Epithelial cell of proximal tubule (primary cell): ENCODE results near the gene SMAD9. TPM values are rescaled to one million over a fixed set of nuclear protein-coding genes. Genes with fewer than 3 reads are reported as not detected.

Experiments
- DNase-seq: peaks from one replicate; pipeline ENCODE4 v3.0.0-alpha.2; 2011; ENCODE audit warnings: low read depth
- H3K4me3 ChIP-seq: 2 replicates; pipeline ENCODE4 v1.5.1; 2011; ENCODE audit warnings: low read depth, mild to moderate bottlenecking, low read length
- total RNA-seq: library from RNA; depleted of rRNA; stranded (reverse); fragments of >200 nt; gene quantifications from 2 replicates; pipeline ENCODE4 v1.2.3, GENCODE V29; 2015
- TF ChIP-seq, protein P1 (sequence below): conservative IDR thresholded peaks from 2 replicates; pipeline ENCODE4 v1.5.1; 2012; ENCODE audit warnings: low read depth, mild to moderate bottlenecking, low read length

Gene SMAD9
- 0.80 and 4.8 TPM in 2 replicates for total RNA-seq

DNA sequence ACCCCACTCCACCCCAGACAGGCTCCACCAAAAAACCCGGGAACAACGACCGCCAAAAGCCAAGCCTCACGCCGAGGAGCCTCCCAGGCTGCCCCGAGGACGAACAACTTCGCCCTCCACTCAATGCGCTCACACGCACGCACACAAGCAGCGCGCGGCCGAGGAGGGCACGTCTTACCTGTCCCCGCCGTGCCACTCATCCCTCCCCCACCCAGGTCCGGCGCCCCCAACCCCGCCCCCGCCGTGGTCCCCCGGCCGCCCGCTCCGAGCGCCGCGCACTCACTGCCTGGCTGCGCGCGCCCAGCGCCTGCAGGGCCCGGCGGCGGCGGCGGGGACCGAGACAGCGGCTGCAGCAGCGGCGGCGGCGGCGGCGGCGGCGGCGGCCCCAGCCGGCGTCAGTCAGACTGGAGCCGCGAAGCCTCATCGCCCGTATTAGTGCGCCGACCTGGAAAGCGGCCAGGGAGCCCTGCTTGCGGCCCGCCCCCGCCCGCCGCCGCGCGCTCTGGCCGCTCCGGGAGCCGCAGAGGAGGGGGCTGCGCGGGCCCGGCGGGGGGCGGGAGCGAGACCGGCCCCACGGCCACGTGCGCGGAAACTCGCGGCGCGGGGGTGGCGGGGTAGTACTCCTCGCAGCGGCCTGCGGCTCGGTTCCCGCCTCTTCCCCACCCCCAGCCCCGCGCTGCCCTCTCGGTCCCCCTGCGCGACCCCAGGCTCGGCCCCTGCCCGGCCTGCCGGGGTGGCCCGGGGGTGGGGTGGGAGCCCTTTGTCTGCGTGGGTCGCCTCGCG is at the start of gene SMAD9:
Gene SMAD9, minus strand, starts transcription at position 406 of the 783 bp plus-strand sequence. CDS start 40,549 bp downstream, outside the sequence.
- no peak for DNase-seq
- TF ChIP-seq, protein P1, sequence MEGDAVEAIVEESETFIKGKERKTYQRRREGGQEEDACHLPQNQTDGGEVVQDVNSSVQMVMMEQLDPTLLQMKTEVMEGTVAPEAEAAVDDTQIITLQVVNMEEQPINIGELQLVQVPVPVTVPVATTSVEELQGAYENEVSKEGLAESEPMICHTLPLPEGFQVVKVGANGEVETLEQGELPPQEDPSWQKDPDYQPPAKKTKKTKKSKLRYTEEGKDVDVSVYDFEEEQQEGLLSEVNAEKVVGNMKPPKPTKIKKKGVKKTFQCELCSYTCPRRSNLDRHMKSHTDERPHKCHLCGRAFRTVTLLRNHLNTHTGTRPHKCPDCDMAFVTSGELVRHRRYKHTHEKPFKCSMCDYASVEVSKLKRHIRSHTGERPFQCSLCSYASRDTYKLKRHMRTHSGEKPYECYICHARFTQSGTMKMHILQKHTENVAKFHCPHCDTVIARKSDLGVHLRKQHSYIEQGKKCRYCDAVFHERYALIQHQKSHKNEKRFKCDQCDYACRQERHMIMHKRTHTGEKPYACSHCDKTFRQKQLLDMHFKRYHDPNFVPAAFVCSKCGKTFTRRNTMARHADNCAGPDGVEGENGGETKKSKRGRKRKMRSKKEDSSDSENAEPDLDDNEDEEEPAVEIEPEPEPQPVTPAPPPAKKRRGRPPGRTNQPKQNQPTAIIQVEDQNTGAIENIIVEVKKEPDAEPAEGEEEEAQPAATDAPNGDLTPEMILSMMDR, result no peak
- H3K4me3 ChIP-seq, result peak within 1 kb of the TSS; percentile 61

DNA sequence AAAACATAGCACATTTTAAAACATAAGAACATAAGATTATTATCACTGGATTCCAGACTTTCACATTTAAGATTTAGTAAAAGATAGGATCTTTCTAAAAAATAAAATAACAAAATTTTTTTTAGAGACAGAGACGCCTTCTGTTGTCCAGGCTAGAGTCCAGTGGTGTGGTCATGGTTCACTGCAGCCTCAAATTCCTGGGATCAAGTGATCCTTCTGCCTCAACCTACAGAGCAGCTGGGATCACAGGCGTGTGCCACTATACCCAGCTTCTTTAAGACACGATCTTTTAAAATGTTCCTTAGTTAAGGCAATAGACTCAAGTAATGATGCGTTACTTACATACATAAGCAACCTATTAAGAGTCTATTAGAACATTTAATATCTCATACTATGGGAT is 46.4 kb upstream of the SMAD9 start:
- no peak for DNase-seq

DNA sequence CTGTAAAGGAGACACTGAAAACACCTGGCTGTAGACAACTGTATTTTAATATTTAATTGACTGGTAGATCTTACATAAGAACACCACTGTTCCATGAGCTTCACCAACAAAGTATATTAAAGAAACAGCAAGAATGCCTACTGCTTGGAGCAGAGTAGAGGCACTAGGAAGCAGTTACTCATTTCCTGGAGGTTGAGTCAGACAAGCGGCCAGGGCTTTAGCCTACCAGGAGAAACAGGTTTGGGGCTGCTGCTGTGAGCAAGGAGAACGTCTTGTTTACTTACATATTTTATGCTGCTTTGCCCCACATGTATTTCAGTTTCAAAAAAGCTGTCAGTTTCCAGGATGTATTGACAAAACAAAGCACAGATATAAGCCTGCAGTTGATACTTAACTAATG is 45.7 kb upstream of the SMAD9 start:
- no peak for DNase-seq
- TF ChIP-seq, protein P1, result no peak
- H3K4me3 ChIP-seq, result no peak overlapping the region

More for the DNA sequence above, 46.4 kb upstream of the SMAD9 start:
- H3K4me3 ChIP-seq, result no peak overlapping the region
- TF ChIP-seq, protein P1, result no peak

DNA sequence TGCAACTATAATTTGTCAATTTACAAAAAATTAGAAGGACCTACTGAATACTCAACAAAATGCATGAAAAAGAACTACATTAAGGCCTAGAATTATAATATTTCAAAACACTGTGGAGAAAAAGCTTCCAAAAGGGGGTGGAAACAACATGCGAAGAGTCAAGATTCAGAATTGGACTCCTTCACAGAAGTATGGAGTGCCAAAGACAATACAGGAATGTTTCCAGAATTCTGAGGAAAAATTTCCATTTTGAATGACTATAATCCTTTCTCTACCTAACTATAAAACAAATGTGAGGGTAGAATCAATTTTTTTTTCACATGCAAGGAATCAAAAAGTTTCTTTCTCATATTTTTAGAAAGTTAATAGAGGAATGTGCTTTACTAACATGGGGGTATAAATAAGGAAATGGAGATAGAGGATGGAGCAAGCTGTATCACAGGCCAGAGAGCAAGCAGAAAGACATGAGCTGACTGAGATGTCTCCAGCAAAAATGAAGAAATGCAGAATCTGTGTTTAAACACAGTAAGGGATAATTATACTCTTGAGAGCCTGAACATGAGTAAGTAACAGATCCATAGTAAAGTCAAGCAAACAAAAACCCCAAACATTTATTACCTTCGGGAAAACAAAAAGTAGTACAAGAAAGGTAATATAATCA is 39.5 kb upstream of the SMAD9 start:
- H3K4me3 ChIP-seq, result no peak overlapping the region
- no peak for DNase-seq
- TF ChIP-seq, protein P1, result no peak

DNA sequence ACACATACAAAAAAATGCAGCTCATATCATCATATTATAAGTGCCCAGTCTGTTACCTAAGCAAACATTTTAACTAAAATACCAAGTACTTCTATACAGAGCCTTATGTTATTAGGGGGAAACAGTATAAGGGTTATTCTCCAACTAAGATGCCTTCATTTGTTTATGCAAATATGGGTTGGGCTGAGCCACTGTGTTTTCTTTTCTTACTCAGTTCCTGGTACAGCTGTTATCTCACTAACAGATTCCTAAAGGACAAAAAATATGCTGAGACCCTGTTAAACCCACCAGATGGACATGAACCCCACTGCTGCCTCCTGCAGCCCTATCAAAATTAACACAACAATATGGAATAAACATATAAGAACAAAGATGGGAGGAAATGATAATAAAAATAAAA is 34.5 kb upstream of the SMAD9 start:
- DNase-seq, result no peak
- H3K4me3 ChIP-seq, result no peak overlapping the region
- TF ChIP-seq, protein P1, result no peak

DNA sequence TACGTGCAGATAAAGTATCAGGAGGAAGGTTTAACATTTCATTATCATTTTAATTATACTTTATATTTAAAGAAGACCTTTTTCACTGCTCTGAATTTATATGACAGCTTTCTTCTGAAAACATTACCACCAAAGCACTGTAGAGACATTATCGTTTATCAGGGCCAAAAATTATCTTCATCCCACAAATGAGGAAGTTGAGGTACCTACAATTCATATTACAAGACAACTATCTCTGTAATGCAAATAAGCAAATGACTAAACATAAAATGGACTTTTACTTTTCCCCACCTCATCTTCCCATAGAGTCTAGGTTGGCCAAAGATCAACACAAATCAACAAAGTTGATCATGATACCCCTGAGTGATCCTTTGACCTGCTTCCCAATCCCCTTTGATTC is 30.9 kb upstream of the SMAD9 start:
- DNase-seq, result no peak
- TF ChIP-seq, protein P1, result no peak
- H3K4me3 ChIP-seq, result no peak overlapping the region
